ENCODE results near the gene CDAN1. TPM values are rescaled to one million over a fixed set of nuclear protein-coding genes. Genes with fewer than 3 reads are reported as not detected.

Gene CDAN1
- total RNA-seq, 2 experiments from 2014 or later = 33.2 to 35.7 TPM

DNA sequence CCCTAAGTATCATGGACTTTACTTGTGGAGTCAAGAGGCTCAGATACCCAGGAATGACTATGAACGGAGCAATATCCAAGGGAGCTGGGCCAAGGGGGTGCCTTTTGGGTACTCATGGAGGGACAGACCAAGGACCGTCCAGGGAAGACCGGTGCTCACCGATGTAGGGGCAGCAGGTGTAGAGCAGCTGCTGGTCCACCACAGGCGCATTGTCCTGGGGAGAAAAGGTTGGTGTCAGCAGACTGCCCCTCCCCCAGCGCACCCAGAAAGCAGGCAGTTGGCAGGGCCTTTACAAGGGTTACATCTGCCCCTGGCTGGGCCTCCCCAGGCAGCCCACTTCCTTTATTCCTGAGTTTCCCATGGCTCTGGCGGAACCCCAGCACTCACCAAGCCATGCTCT, 7.5 kb downstream of the CDAN1 start:
- ATAC-seq (ENCODE audit: low read depth) (no peak), DNase-seq (no peak)
- no peak overlapping the region for H3K27ac Mint-ChIP-seq
- no peaks in the 10 kb centered on the region for H3K27me3 Mint-ChIP-seq
- POLR2A ChIA-PET = no interaction called here
- no peak overlapping the region for H3K4me3 Mint-ChIP-seq
- no peaks in the 10 kb centered on the region for H3K9me3 Mint-ChIP-seq
- H3K4me1 Mint-ChIP-seq = peaks cover 3% of the 10 kb centered on the region
- H3K36me3 Mint-ChIP-seq = peaks cover 24% of the 10 kb centered on the region

GRCh38 chr15:42728972-42729371, 8.0 kb downstream of the CDAN1 start:
- peaks cover 22% of the 10 kb centered on the region for H3K36me3 Mint-ChIP-seq
- POLR2A ChIA-PET = no interaction called here
- no peak overlapping the region for H3K4me3 Mint-ChIP-seq
- H3K27me3 Mint-ChIP-seq = no peaks in the 10 kb centered on the region
- DNase-seq = no peak
- no peaks in the 10 kb centered on the region for H3K9me3 Mint-ChIP-seq
- H3K4me1 Mint-ChIP-seq = peaks cover 1% of the 10 kb centered on the region
- no peak overlapping the region for H3K27ac Mint-ChIP-seq
- ATAC-seq (ENCODE audit: low read depth) = no peak

DNA sequence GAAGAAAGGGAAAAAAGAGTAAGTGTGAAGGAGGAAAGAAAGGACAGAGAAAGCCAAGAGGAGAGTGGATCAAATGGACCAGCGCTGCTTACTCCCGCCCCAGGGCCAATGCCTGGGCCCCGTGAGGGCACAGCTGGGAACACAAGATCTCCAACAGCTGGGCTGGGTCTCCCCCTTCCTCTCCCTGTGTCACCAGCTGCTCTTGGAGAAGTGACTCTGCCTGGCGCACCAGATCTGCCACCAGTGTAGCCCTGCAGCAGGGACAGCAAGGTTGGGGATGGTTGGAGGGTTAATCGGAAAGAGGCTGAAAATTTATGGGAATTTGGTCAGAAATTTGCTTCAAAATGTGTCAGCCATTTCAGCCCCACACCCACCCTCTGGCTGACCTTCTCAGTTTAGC, 8.4 kb downstream of the CDAN1 start:
- H3K27me3 Mint-ChIP-seq = no peaks in the 10 kb centered on the region
- peak overlapping the region; percentile 54 for H3K27ac Mint-ChIP-seq
- no peak overlapping the region for H3K4me3 Mint-ChIP-seq
- H3K9me3 Mint-ChIP-seq = no peaks in the 10 kb centered on the region
- ATAC-seq (ENCODE audit: low read depth) (no peak), DNase-seq (no peak)
- POLR2A ChIA-PET = no interaction called here
- H3K36me3 Mint-ChIP-seq = peaks cover 22% of the 10 kb centered on the region
- peaks cover 1% of the 10 kb centered on the region for H3K4me1 Mint-ChIP-seq

GRCh38 chr15:42727750-42728381, 9.1 kb downstream of the CDAN1 start:
- DNase-seq (no peak), ATAC-seq (ENCODE audit: low read depth) (no peak)
- Mint-ChIP-seq H3K4me3 (no peak overlapping the region), H3K27ac (no peak overlapping the region), H3K36me3 (peaks cover 19% of the 10 kb centered on the region), H3K27me3 (no peaks in the 10 kb centered on the region), H3K4me1 (peaks cover 1% of the 10 kb centered on the region), H3K9me3 (no peaks in the 10 kb centered on the region)
- POLR2A ChIA-PET = no interaction called here

DNA sequence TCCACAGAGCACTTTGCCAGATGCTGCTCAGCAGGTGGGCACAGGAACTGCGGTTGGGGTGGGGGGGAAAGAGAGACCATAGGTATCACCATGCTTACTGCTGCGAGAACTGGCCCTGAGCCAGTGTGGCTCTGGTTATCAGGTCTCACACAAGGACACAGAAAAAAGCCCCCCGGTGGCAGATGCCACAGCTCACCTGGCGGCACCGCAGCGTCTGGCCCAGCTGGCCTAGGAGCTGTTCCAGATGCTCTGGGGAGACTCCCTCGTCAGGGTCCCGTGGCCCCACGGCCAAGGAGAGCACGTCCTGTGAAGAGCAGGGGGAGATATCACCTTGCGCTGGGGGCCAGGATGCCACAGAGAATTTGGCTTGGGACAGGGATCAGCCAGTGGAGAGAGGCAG, 10.8 kb downstream of the CDAN1 start:
- POLR2A ChIA-PET = interaction anchor here (0.6 to 1.0 kb wide), 3 partner anchors 9 to 11 kb away, joined by 3 read pairs; no protein-coding TSS in a partner anchor
- DNase-seq (no peak), ATAC-seq (ENCODE audit: low read depth) (peak; percentile 16)
- no peaks in the 10 kb centered on the region for H3K4me1 Mint-ChIP-seq
- no peaks in the 10 kb centered on the region for H3K9me3 Mint-ChIP-seq
- H3K4me3 Mint-ChIP-seq = no peak overlapping the region
- H3K36me3 Mint-ChIP-seq = peaks cover 14% of the 10 kb centered on the region
- H3K27me3 Mint-ChIP-seq = no peaks in the 10 kb centered on the region
- H3K27ac Mint-ChIP-seq = no peak overlapping the region

DNA sequence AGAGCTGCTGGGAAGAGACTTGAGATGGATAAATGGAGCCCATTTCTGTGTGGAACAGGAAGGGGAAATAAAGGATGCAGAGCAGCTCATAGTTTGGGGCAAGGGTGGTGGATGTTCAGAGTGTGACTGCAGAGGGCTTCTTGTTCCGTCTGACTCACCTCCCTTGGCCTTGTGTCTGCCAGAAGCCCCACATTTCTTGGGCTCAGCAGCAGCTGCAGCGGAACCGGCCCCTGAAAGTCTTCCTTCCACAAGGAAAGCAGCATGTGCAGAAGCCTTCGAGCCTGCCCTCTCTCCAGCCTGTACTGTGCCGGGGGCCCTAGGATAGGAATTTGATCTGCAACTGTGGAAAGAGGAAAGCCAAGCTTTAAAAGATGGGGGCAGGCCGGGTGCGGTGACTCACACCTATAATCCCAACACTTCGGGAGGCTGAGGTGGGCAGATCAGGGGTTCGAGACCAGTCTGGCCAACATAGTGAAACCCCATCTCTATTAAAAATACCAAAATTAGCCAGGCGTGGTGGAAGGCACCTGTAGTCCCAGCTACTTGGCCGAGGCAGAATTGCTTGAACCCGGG, 11.5 kb downstream of the CDAN1 start:
- Mint-ChIP-seq H3K27me3 (no peaks in the 10 kb centered on the region), H3K27ac (no peak overlapping the region), H3K9me3 (no peaks in the 10 kb centered on the region), H3K4me1 (no peaks in the 10 kb centered on the region), H3K4me3 (no peak overlapping the region), H3K36me3 (peaks cover 12% of the 10 kb centered on the region)
- POLR2A ChIA-PET = interaction anchor here (0.6 to 1.0 kb wide), 2 partner anchors 10 to 1069 kb away, joined by 3 read pairs; no protein-coding TSS in a partner anchor
- DNase-seq = no peak
- no peak for ATAC-seq (ENCODE audit: low read depth)

- POLR2A ChIA-PET = interaction anchor here (1.5 kb wide), 1 partner anchor 9 kb away, joined by 3 read pairs; no protein-coding TSS in a partner anchor
- Mint-ChIP-seq H3K4me1 (no peaks in the 10 kb centered on the region), H3K27ac (no peak overlapping the region), H3K9me3 (no peaks in the 10 kb centered on the region), H3K4me3 (no peak overlapping the region), H3K27me3 (no peaks in the 10 kb centered on the region), H3K36me3 (peaks cover 12% of the 10 kb centered on the region)
- no peak for ATAC-seq (ENCODE audit: low read depth)
- DNase-seq = no peak
Measured at GRCh38 chr15:42724276-42724675, 12.7 kb downstream of the CDAN1 start.

GRCh38 chr15:42723068-42723467, 13.9 kb downstream of the CDAN1 start:
- H3K36me3 Mint-ChIP-seq = peaks cover 8% of the 10 kb centered on the region
- no peaks in the 10 kb centered on the region for H3K27me3 Mint-ChIP-seq
- H3K4me3 Mint-ChIP-seq = no peak overlapping the region
- no peaks in the 10 kb centered on the region for H3K9me3 Mint-ChIP-seq
- POLR2A ChIA-PET = interaction anchor here (1.1 to 1.5 kb wide), 2 partner anchors 10 to 14 kb away, joined by 3 read pairs; partner anchors contain the start of gene CDAN1
- DNase-seq = no peak
- ATAC-seq (ENCODE audit: low read depth) = no peak
- no peaks in the 10 kb centered on the region for H3K4me1 Mint-ChIP-seq
- no peak overlapping the region for H3K27ac Mint-ChIP-seq

DNA sequence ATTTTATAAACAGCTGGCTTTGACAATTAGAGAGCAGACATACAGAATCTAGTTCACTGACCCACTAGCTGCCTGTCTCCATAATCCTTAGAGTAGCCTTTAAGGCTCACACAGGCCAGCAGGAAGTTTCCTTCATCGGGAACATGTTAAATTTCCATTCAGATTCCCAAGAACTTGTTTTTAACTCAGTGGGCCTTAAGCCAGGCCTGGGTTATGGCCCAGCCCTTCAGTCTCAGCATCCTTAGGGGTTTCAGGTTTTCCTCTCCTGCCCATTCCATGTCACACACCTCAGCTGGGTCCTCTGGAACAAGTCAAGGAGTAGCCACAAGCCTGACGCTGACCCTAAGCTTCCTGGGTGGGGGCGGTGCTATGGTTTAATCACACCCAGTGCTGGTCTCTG, 15.0 kb downstream of the CDAN1 start:
- POLR2A ChIA-PET = interaction anchor here (0.6 kb wide), 2 partner anchors 12 to 496 kb away, joined by 3 to 6 read pairs; no protein-coding TSS in a partner anchor
- ATAC-seq (ENCODE audit: low read depth) = no peak
- H3K27ac Mint-ChIP-seq = no peak overlapping the region
- no peaks in the 10 kb centered on the region for H3K9me3 Mint-ChIP-seq
- H3K4me1 Mint-ChIP-seq = no peaks in the 10 kb centered on the region
- peaks cover 5% of the 10 kb centered on the region for H3K36me3 Mint-ChIP-seq
- H3K4me3 Mint-ChIP-seq = no peak overlapping the region
- no peaks in the 10 kb centered on the region for H3K27me3 Mint-ChIP-seq
- DNase-seq = no peak

GRCh38 chr15:42721016-42721415, 15.9 kb downstream of the CDAN1 start:
- ATAC-seq (ENCODE audit: low read depth) (no peak), DNase-seq (no peak)
- Mint-ChIP-seq H3K4me1 (no peaks in the 10 kb centered on the region), H3K4me3 (no peak overlapping the region), H3K27ac (no peak overlapping the region), H3K36me3 (peaks cover 5% of the 10 kb centered on the region), H3K27me3 (no peaks in the 10 kb centered on the region), H3K9me3 (no peaks in the 10 kb centered on the region)
- POLR2A ChIA-PET = no interaction called here

DNA sequence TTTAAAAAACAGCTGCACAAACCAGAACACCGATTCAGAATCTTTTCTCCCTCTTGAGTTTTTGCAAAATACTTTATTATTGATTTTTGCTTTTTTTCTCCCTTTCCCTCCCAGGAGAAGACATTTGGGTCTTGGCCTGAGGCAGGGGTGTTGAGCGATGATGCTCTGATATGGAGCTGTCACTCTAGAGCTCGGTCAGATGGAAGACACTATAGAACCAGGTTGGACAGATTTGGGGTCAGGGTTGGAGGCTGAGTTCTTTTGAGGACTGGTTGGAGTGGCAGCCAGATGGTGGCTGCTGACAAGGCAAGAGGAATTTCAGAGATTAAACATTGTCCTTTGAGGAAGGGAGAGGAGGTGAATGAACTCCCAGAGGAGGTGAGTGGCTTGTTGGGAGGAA, 16.9 kb downstream of the CDAN1 start:
- H3K4me1 Mint-ChIP-seq = no peaks in the 10 kb centered on the region
- no peak overlapping the region for H3K27ac Mint-ChIP-seq
- H3K27me3 Mint-ChIP-seq = no peaks in the 10 kb centered on the region
- POLR2A ChIA-PET = no interaction called here
- H3K4me3 Mint-ChIP-seq = no peak overlapping the region
- H3K9me3 Mint-ChIP-seq = no peaks in the 10 kb centered on the region
- DNase-seq = no peak
- H3K36me3 Mint-ChIP-seq = peaks cover 3% of the 10 kb centered on the region
- ATAC-seq (ENCODE audit: low read depth) = no peak

DNA sequence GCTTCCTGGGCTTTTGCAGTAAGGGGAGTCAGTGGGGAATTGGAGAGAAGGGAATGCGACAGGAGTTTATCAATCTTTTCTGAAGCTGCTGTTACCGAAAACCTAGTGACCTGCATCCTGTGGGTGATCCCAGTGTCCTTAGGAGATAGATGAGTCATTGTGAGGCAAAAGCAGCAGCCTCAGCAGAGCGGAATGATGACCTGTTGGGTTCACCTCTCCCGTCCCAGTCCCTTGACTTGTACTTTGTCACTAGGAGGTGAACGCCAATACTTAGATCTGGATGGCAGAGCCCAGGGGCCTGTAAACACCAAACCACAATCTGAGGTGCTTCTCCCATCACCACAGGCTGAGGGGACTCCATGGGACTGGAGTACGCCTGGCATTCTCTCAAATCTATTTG, 17.9 kb downstream of the CDAN1 start:
- POLR2A ChIA-PET = no interaction called here

DNA sequence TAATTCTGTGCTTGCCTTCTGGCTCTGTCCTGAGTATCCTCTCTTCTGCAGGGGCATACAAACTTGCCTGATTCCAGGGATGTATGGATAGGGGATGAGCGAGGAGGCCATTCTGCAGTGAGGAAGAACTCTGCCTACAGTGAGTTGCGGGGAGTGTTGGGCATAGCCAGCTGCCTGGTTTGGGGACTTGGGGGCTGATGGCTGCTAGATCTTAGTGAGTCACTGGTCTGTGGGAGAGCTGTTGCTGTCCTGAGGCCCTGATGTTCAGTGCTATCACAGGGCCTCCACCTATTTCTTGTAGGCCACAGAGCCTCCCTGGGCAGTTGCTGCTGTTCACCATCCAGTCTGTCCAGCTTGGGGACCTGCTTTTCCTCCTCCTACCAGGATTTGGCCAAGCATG, 20.3 kb downstream of the CDAN1 start:
- H3K36me3 Mint-ChIP-seq = no peaks in the 10 kb centered on the region
- DNase-seq = no peak
- ATAC-seq (ENCODE audit: low read depth) = no peak
- H3K4me1 Mint-ChIP-seq = no peaks in the 10 kb centered on the region
- no peaks in the 10 kb centered on the region for H3K9me3 Mint-ChIP-seq
- no peak overlapping the region for H3K27ac Mint-ChIP-seq
- POLR2A ChIA-PET = interaction anchor here (1.4 kb wide), 1 partner anchor 20 kb away, joined by 3 read pairs; the partner anchor contains the start of gene CDAN1
- H3K27me3 Mint-ChIP-seq = no peaks in the 10 kb centered on the region
- H3K4me3 Mint-ChIP-seq = no peak overlapping the region

More for the DNA sequence above, 17.9 kb downstream of the CDAN1 start:
- Mint-ChIP-seq H3K27ac (no peak overlapping the region), H3K36me3 (no peaks in the 10 kb centered on the region), H3K9me3 (no peaks in the 10 kb centered on the region), H3K27me3 (no peaks in the 10 kb centered on the region), H3K4me3 (no peak overlapping the region), H3K4me1 (no peaks in the 10 kb centered on the region)
- ATAC-seq (ENCODE audit: low read depth) (no peak), DNase-seq (no peak)

DNA sequence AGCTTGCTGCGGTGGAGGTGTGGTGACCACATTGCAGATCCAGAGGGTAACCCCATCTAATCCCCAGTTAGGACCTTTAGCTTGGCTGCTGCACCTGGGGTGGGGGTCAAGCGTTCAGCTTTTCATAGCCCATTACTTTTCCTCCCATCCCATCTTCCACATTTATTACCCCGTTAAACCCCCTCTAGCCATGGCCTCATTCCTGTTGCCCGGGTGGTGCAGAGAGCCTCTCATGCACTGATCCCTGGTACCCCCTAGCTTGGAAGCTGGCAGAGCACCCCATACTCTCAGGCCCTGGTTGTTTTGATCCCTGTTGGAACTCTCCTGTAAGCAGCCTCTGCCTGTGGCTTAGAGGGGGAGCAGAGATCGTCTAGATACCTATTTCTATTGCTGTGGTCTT, 20.8 kb downstream of the CDAN1 start:
- no peak overlapping the region for H3K27ac Mint-ChIP-seq
- no peaks in the 10 kb centered on the region for H3K4me1 Mint-ChIP-seq
- no peaks in the 10 kb centered on the region for H3K27me3 Mint-ChIP-seq
- DNase-seq = no peak
- H3K9me3 Mint-ChIP-seq = no peaks in the 10 kb centered on the region
- no peaks in the 10 kb centered on the region for H3K36me3 Mint-ChIP-seq
- H3K4me3 Mint-ChIP-seq = no peak overlapping the region
- ATAC-seq (ENCODE audit: low read depth) = no peak
- POLR2A ChIA-PET = no interaction called here
